NB4 (cell line): ENCODE measurements around the gene CD86.

Experiments
- CTCF ChIP-seq: IDR thresholded peaks from one replicate; pipeline ENCODE4 v1.5.1; 2012; ENCODE audit warnings: low read depth, low read length
- MAX ChIP-seq: IDR thresholded peaks from 2 replicates; pipeline ENCODE4 v1.6.1; 2011; ENCODE audit warnings: low read depth, low read length
- MYC ChIP-seq: IDR thresholded peaks from 2 replicates; pipeline ENCODE4 v1.6.1; 2011; ENCODE audit warnings: low read depth, low read length
- POLR2A ChIP-seq: IDR thresholded peaks from 2 replicates; pipeline ENCODE4 v1.6.1; 2011; ENCODE audit warnings: mild to moderate bottlenecking; ENCODE audit not compliant: insufficient read length; ENCODE audit errors: extremely low read depth

GRCh38 chr3:122032531-122032930 is 22.6 kb upstream of the CD86 start:
- no peak for TF ChIP-seq CTCF
- TF ChIP-seq POLR2A = no peak
- TF ChIP-seq MAX = no peak
- no peak for TF ChIP-seq MYC
